Kidney epithelial cell (primary cell): Measurements from ENCODE around the gene IL23R. TPM values are rescaled to one million over a fixed set of nuclear protein-coding genes. Genes with fewer than 3 reads are reported as not detected.

Source experiments
- DNase-seq: peaks from one replicate; pipeline ENCODE4 v3.0.0-alpha.2; 2010; ENCODE audit warnings: low read depth
- H3K27me3 ChIP-seq: 2 replicates; pipeline ENCODE4 v1.6.0; 2011; ENCODE audit warnings: low read length; ENCODE audit not compliant: control insufficient read depth, insufficient read depth
- H3K36me3 ChIP-seq: 2 replicates; pipeline ENCODE4 v1.5.1; 2011; ENCODE audit warnings: low read length; ENCODE audit not compliant: control insufficient read depth, insufficient read depth
- H3K4me3 ChIP-seq: 2 replicates; pipeline ENCODE4 v1.5.1; 2011; ENCODE audit warnings: low read depth, mild to moderate bottlenecking, control low read depth, low read length
- total RNA-seq: library from RNA; depleted of rRNA; stranded (reverse); fragments of >200 nt; gene quantifications from 2 replicates; pipeline ENCODE4 v1.2.3, GENCODE V29; 2015
- TF ChIP-seq, protein P1 (sequence below): IDR thresholded peaks from 2 replicates; pipeline ENCODE4 v1.5.1; 2011; ENCODE audit warnings: mild to moderate bottlenecking, moderate library complexity, low read length, control low read depth, inconsistent platforms; ENCODE audit not compliant: insufficient read depth, poor library complexity, severe bottlenecking

IL23R gene
- total RNA-seq, 1 donor from 2014 or later = not detected

- no peak for DNase-seq
- Histone ChIP-seq H3K36me3 (no peaks in the 10 kb centered on the region), H3K4me3 (no peak overlapping the region), H3K27me3 (no peaks in the 10 kb centered on the region)
- TF ChIP-seq, protein P1, sequence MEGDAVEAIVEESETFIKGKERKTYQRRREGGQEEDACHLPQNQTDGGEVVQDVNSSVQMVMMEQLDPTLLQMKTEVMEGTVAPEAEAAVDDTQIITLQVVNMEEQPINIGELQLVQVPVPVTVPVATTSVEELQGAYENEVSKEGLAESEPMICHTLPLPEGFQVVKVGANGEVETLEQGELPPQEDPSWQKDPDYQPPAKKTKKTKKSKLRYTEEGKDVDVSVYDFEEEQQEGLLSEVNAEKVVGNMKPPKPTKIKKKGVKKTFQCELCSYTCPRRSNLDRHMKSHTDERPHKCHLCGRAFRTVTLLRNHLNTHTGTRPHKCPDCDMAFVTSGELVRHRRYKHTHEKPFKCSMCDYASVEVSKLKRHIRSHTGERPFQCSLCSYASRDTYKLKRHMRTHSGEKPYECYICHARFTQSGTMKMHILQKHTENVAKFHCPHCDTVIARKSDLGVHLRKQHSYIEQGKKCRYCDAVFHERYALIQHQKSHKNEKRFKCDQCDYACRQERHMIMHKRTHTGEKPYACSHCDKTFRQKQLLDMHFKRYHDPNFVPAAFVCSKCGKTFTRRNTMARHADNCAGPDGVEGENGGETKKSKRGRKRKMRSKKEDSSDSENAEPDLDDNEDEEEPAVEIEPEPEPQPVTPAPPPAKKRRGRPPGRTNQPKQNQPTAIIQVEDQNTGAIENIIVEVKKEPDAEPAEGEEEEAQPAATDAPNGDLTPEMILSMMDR = no peak
These were observed 3.7 kb downstream of the IL23R start for GRCh38 chr1:67169932-67170331.

DNA sequence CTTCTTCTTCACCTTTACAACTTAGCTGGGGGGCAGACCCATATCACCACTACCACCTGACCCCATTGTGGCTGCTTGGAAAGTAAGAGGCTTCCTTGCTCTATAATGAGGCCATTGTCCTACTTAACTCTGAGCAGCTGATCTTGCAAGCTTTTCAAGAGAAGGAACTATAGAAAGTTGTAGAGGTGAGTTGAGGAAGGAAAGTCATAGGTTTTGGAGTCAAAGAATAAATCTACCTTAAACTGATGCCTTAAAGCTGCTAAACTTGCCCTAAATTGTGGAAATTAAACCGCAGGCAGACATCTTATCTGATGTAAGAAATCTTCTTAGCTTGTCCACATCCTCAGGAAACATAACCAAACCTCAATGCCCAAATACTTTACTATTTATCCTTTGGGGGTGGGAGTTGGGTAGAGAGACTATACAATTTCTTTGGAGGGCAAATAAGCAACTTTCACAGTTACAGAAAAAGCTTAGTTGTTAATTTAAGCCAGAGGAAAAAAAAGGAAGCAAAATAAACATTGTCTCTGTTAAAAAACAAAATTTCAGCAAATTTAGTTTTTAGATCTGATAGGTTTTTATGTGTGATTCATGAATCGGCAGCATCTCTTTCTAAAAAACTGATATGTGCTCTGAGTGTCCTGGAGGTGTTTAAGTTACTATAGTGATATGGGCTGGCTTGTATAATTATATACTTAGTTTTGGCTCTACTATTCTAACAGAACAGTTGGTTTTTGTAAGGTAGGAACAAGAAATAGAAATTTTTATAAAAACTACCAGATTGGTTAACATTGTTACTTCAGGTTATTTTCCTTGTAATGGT is 4.7 kb downstream of the IL23R start:
- no peak for DNase-seq
- H3K27me3 ChIP-seq = no peaks in the 10 kb centered on the region
- H3K4me3 ChIP-seq = no peak overlapping the region
- TF ChIP-seq, protein P1 = no peak
- H3K36me3 ChIP-seq = no peaks in the 10 kb centered on the region

GRCh38 chr1:67171574-67171955 is 5.3 kb downstream of the IL23R start:
- TF ChIP-seq, protein P1 = no peak
- no peaks in the 10 kb centered on the region for H3K27me3 ChIP-seq
- H3K36me3 ChIP-seq = no peaks in the 10 kb centered on the region
- H3K4me3 ChIP-seq = no peak overlapping the region
- no peak for DNase-seq

DNA sequence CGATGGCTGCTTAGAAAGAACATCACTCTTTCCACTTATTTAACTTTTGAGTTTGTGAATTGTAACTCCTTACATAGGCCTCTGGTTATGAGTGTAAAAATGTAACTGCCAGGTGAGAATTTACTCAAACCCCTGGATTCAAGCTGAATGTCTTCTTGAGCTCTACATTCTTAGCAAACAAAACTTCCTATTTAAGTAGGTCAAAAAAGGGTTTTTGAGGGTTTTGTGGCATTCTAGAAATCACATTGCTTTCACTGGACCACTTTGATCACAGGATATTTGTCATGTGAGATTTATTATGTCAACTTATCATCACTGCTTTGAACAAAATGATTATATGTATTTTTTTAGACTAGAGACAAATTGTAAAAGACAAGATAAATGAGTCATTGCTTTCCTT is 5.7 kb downstream of the IL23R start:
- H3K27me3 ChIP-seq = no peaks in the 10 kb centered on the region
- no peak for DNase-seq
- TF ChIP-seq, protein P1 = no peak

GRCh38 chr1:67173988-67174387 is 7.7 kb downstream of the IL23R start:
- no peak for DNase-seq
- Histone ChIP-seq H3K27me3 (no peaks in the 10 kb centered on the region), H3K4me3 (no peak overlapping the region), H3K36me3 (no peaks in the 10 kb centered on the region)
- TF ChIP-seq, protein P1 = no peak

More for the DNA sequence above, 5.7 kb downstream of the IL23R start:
- H3K36me3 ChIP-seq = no peaks in the 10 kb centered on the region
- no peak overlapping the region for H3K4me3 ChIP-seq
